HG03558 (cell line): ENCODE results near the gene IFI27L1.

Experiments
- ATAC-seq: cut with Tn5 transposase; IDR thresholded peaks from one replicate; pipeline ENCODE4 v1.9.1; 2021; ENCODE audit warnings: moderate number of reproducible peaks; ENCODE audit not compliant: unreplicated experiment; ENCODE audit errors: extremely low read depth

The IFI27L1 gene

DNA sequence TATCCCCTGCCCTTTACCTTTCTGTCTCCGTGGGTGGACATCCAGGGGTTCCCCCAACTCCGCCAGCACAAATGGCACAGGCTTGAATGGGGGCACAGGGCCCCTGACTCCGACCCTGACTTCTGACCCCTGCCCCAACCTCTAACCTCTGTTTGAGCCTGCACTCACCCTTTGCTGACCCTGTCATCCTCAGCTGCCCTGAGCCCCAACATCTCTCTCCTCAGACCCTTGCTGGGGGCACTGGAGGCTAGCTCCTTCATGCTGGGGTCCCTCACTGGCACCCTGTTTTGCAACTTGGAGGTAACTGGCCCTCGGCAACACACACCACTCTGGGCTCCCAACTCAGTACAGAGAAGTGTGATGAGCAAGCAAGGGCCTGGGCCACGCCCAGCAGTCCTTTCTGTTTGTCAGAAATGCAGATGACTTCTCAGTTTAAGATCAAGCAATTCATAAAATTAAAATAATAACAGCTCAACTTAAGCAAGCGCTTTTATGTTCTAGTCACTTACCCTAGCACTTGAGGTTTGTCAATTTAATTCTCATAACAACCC, 31.5 kb downstream of the IFI27L1 start:
- no peak for ATAC-seq

DNA sequence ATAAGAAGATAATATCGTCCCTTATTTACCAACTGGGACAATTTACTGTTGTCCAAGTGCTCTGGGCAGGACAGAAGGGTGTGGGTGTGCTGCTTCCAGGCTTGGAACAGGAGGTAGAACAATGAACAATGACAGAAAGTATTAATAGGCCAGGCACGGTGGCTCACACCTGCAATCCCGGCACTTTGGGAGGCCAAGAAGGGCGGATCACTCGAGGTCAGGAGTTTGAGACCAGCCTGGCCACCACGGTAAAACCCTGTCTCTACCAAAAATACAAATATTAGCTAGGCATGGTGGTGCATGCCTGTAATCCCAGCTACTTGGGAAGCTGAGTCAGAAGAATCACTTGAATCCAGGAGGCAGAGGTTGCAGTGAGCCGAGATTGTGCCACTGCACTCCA, 32.0 kb downstream of the IFI27L1 start:
- ATAC-seq: no peak

DNA sequence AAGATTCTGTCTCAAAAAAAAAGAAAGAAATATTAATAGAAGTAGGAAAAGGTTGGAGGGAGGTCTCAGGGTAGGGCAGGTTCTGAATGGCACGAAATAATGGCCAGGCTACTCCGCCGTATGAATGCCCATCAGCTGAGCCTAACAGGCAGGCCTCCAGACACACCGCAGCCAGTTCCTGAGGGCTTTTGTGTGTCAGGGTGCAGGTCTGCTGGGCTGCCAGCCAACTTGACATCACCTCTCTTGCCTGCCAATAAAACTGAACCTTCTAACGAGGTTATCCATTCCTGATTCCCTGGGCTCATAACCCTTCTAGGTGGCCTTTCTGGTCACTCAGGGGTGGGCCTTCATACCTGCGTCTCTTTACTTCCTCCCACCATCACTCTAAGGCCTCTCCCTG, 32.4 kb downstream of the IFI27L1 start:
- no peak for ATAC-seq

GRCh38 chr14:94113908-94114588, 32.9 kb downstream of the IFI27L1 start:
- ATAC-seq: no peak

- ATAC-seq: no peak
Measured at GRCh38 chr14:94114589-94115057, 33.5 kb downstream of the IFI27L1 start.

GRCh38 chr14:94115058-94115591, 34.0 kb downstream of the IFI27L1 start:
- ATAC-seq: no peak

DNA sequence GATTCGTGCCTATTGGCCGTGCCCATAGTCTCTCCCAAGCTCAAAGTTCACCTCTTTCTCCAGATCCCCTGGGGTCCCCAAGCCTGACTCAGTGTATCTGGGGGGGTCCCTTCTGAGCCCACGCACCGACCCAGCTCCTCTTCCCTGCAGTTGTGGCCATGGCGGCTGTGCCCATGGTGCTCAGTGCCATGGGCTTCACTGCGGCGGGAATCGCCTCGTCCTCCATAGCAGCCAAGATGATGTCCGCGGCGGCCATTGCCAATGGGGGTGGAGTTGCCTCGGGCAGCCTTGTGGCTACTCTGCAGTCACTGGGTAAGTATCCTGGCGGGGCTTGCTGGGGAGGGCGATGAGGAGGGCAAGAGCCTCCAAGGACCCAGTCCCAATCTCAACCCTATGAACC, 34.5 kb downstream of the IFI27L1 start:
- no peak for ATAC-seq

GRCh38 chr14:94116701-94117100, 35.6 kb downstream of the IFI27L1 start:
- ATAC-seq: no peak

GRCh38 chr14:94117856-94118255, 36.7 kb downstream of the IFI27L1 start:
- no peak for ATAC-seq

- no peak for ATAC-seq
Measured at GRCh38 chr14:94119071-94119470, 38.0 kb downstream of the IFI27L1 start.

- ATAC-seq: no peak
Measured at GRCh38 chr14:94120667-94121340, 39.7 kb downstream of the IFI27L1 start.

GRCh38 chr14:94121485-94121884, 40.4 kb downstream of the IFI27L1 start:
- ATAC-seq: no peak

DNA sequence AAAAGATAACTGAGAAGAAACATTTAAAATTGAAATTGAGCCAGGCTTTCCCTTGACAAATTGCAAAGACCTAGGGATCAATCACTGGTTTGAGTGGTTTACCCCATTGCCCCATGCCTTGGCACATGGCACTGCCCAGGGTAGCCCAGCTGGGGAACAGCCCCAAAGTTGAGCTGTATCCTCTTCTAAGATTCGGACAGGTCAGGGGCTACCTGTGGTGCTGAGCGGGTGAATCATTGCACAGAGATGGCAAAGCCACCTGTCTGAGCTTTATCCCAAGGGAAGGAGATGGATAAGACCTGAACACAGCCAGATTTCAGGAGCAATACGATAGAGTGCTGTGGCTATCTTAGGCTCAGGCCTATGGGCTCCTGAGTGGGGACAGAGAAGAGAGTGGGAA, 41.3 kb downstream of the IFI27L1 start:
- ATAC-seq: no peak

DNA sequence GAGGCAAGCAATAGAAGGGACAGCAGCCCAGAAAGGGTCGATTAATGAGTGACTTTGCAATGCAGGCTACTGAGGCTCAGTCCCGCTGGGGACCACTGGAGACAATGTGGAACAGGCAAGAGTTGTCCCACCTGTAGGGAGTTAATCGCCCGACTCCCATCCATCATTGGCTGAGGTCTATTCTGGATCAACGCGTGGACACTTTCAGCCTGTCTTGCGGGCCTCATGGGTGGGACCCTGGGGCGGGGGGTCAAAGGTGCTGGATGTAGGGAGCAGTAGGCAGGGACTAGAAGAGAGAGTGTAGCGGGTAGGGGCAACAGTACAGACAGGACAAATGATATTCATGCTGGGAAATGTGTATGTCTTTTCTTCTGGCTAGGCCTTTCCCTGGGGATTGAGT, 42.2 kb downstream of the IFI27L1 start:
- no peak for ATAC-seq

DNA sequence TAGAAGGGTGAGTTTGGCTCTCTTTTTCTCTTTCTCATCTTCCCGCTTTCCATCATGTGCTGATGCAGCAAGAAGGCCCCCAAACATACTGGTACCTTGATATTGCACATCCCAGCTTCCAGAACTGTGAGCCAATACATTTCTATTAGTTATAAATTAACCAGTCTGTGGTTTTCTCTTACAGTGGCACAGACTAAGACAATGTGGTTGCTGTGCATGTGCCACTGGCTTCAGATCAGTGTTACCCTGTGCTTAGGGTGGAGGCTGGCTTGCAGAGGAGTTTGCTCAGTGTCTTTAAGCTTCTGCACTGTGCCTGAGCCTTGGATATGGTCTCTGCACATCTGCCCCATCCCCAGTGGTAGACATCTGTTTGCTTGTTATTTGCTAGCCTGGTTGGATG, 42.8 kb downstream of the IFI27L1 start:
- ATAC-seq: no peak

DNA sequence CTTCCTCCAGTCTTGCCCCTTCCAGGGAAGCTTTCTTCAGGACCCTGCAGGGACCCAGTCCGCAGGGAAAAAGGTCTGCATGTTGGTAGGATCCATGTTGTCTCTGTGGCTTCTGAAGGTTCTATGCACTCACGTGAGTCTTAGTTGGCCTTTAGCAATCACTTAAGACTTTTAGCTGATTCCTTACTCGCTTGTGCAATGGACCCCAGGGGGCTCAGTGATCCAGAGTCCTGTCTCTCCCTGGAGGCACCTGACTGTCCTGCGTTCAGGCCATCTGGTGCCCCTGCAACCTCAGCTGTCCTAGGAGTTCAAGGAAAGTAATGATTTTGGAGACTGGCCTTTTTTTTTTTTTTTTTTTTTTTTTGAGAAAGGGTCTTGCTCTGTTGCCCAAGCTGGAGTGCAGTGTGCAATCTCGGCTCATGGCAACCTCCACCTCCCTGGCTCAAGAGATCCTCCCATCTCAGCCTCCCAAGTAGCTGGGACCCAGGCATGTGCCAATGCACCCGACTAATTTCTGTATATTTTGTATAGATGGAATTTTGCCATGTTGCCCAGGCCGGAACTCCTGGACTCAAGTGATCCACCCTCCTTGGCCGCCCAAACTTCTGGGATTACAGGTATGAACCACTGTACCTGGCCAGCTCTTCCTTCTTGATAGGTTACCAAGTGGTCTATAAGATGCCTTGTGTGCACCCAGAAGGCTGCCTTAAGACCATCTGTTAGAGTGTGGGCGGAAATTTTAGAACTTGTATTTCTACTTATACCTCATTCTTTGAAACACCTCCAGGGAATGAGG, 43.7 kb downstream of the IFI27L1 start:
- no peak for ATAC-seq

DNA sequence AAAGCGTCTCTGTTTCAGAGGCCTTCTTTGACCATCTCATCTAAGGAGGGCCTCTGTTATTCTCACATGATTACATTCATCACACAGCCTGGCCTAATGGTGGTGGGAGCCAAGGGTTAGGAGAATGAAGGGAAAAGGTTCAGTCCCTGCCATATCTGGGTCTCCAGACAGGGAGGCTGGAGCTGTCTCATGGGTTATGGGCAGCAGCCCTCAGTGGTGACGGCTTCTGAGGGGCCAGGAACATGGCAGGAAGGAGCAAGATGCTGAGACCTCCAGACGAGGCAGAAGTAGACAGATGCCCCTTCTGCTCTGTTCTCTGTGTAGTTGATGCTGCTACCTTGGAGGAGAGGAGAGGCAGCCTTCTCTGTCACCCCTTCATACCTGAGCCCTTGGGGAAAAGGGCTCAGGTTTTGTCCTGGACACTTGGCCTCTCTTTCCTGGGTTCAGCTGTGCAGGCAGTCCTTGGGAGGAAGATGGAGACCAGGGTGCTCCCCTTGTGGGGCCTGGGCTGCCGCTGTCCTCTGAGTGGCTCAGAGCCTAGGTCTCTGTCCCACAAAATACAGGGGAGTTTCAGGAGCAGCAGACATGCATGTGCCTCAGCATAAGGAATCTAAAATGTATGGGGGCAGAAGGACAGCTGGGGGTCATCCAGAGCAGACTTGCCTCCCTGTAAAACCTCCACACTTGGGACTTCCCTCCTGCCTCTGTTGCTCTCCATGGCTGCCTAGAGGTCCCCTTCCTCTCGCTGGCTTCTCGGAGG, 44.7 kb downstream of the IFI27L1 start:
- ATAC-seq: no peak

GRCh38 chr14:94126419-94126677, 45.2 kb downstream of the IFI27L1 start:
- ATAC-seq: no peak

DNA sequence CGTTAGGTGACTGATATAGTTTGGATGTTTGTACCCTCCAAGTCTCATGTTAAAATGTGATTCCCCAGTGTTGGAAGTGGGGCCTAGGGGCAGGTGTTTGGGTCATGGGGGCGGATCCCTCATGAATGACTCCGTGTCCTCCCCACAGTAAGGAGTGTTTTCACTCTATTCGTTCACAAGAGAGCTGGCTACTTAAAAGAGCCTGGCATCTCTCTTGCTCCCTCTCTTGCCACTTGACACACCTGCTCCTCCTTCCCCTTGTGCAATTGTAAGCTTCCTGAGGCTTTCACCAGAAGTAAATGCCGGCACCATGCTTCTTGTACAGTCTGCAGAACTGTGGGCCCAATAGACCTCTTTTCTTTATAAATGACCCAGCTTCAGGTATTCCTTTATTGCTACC, 45.7 kb downstream of the IFI27L1 start:
- no peak for ATAC-seq

DNA sequence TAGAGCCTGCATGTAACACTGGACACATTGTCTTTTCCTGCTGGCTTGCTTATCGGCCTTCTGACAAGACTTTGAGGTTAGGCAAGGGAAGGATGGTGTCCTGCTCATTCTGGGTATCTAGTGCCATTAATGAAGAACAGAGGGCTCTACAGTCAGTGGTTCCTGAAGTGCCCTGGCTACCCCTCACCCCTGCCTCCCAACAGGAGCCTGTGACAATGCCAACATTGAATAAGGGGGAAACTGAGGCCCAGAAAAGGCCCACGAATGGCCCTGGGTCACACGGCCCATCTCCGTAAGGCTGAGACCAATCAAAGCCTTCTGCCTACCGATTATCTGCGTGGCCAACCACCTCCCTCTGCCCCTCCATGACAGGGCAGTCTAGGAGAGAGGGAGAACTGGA, 46.2 kb downstream of the IFI27L1 start:
- ATAC-seq: no peak
